HG02885 (cell line): ENCODE measurements around the gene ARHGAP1.

ENCODE experiments used
- ATAC-seq: cut with Tn5 transposase; IDR thresholded peaks from one replicate; pipeline ENCODE4 v1.9.1; 2021; ENCODE audit warnings: mild to moderate bottlenecking; ENCODE audit not compliant: unreplicated experiment, poor library complexity

The ARHGAP1 gene

DNA sequence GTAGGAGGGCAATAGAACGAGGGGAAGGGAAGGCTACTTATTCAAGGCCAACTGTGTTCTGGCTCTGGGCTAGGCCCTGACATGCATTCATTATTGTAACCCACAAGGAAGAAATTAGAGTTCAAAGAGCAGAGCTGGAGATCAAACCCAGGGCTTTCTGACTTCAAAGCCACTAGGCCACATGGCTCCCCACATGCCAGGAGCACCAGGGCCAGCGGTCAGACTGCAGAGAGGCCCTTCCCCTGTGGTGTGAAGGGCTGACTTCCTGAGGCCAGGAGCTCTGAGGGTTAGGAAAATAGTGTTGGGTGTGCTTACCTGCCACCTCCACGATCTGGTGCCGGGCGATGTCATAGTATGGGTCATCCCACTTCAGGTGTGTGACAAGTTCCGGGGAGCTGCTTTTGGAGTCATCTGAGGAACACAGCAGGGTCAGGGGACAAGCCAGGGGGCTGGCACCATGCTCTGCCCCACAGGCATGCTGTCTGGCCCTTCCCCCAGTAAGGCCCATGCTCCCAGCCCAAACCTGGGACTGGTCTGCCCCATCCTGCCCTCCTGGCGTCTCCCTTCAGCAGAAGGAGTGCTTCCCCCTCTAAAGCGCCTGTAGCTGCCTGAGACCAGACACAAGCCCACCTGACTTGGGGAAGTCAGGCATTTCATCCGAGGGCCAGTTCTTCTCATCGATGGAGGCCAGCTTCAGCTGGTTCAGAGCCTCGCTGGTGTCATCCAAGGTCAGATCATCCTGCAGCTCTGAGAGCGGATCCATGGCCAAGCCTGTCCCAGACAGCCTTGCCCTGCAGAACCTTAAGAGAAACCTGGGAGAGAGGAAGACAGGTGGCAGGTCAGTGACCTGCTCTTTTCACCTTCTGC, 4.8 kb downstream of the ARHGAP1 start:
- ATAC-seq = no peak

DNA sequence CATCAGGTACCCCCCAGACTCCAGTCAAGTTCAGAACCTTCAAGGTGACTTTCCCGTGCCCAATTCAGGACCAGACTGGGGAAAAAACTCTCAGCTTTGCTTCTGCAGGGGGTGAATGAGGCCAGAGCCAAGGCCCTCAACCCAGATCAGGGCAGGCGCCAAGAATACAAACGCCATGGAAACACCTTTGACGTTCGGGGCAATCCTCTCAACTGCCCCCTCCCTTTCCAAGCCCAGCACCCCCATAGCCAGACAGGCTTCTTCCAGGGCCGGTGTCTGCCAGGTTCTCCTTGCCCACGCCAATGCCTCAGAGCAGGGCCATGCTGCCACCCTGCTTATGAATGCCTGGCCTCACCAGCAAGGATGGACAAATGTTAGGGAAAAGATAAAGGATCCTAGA, 5.8 kb downstream of the ARHGAP1 start:
- no peak for ATAC-seq

DNA sequence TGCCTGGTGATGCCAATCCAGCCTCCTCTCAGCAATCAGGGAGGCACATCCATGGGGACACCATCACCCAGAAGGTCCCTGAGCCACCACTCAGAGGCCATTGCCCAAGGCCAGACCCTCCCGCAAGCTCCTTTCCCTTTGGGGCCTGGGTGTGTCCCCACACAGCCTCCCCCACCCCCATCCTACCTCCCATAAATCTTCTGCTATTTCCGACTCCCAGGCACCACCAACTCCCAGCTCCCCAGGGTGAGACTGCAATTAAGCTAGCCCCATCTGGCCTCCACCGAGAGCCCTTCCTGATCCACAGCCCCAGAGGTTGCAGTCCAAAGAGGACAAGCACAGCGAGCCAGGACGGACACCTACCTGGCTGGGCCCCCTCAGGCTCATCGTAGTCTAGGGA, 6.3 kb downstream of the ARHGAP1 start:
- ATAC-seq = no peak

DNA sequence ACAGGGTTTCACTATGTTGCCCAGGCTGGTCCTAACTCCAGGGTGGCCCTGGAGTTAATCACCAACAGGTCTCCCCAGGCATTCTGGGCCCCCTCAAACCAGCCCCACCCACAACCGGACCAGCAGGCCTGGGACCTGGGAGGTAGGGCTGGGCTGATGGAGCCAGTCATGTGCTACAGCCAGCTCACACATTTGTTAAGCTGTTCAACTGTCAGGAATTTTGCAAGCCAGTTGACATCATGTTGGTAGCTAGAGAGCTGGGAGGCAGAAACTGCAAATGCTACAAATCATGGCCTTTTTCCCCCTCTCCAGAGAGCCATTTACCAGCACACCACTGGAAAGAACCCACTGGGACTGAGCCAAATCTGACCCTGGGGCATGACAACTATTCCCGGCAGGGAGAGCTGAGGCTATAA, 6.8 kb downstream of the ARHGAP1 start:
- ATAC-seq = no peak

DNA sequence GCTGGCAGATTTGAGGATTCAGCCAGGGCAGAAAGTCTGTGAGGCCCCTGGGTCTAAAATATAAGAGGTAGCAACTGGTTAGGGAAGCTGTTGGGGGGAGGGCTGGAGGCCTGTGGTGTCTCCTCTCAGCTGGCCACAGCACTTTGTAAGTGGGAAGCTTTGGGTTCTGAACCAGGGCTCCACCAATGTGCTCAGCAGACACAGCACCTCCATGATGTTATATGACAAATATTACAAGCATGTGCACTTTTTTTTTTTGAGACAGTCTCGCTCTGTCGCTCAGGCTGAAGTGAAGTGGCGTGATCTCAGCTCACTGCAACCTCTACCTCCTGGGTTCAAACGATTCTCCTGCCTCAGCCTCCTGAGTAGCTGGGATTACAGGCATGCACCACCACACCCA, 8.0 kb downstream of the ARHGAP1 start:
- ATAC-seq = no peak

DNA sequence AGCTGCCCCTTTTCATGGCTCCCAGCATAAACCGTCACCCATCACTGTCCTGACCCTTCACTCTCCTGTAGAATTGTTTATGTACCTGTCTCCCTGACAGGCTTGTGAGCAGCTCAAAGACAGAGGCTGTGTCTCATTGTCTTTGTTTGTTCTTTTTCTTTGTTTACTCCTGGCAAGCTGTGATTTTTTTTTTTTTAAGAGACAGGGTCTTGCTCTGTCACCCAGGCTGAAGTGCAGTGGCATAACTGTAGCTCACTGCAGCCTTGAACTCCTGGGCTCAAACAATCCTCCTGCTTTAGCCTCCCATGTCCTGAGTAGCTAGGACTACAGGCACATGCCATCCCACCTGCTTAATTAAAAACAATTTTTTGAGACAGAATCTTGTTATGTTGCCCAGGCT, 9.7 kb downstream of the ARHGAP1 start:
- ATAC-seq = no peak

DNA sequence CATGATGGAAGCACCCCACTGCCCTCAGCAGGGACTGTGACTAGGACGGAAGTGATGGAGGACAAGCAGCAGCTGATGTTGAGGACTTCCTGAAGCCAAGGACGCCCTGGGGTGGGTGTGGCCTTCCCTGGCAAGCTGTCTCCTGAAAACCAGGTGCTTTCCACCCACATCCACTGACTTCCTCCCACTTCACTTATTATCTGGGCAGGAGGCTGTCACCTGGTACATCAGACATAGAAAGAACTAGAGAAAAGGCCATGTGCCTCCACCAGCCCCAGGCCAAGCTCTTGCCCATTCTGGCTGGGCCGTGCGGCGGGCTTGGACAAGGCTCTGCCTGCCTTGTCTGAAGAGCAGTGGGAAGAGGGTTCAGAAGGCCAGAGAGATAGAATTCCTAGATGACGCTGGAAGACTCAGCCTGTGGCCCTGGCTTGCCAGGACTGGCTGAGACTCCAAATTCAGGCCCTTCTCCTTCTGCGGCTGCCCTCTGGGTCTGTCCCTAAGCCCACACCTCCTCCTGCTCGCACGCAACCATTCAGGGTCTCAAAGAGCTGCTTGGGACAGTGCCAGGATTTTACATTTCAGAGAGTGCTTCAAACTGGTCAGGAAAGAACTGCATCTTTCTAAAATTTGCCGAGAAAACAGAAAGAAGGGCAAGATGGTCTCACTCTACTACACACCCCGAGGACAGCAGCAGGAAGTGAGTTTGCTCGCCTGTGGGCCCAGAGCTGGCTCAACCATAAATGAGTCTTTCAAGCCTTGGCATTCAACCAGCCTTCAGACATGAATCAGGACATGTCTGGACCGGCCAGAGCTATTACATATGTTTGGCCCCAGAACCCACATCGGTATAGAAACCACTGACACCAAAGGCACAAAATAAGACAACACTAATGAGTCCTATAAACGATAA, 13.3 kb downstream of the ARHGAP1 start:
- no peak for ATAC-seq

DNA sequence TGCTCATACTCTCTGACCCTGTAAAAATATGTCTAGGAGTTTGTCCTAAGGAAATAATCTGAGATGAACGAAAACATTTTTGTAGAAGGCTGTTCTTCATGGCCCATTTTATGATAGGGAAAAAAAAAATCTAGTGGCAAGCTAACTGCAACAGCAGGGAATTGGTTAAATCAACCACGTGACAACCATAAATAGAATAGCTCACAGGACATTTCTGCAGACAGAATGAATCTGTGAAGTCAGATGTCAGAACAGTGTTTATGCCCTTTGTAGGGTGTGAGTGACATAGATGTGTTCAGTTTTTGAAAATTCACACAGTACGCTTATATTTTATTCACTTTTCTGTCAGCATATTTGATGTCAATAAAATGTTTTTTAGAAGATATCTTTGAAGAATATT, 16.1 kb downstream of the ARHGAP1 start:
- no peak for ATAC-seq

DNA sequence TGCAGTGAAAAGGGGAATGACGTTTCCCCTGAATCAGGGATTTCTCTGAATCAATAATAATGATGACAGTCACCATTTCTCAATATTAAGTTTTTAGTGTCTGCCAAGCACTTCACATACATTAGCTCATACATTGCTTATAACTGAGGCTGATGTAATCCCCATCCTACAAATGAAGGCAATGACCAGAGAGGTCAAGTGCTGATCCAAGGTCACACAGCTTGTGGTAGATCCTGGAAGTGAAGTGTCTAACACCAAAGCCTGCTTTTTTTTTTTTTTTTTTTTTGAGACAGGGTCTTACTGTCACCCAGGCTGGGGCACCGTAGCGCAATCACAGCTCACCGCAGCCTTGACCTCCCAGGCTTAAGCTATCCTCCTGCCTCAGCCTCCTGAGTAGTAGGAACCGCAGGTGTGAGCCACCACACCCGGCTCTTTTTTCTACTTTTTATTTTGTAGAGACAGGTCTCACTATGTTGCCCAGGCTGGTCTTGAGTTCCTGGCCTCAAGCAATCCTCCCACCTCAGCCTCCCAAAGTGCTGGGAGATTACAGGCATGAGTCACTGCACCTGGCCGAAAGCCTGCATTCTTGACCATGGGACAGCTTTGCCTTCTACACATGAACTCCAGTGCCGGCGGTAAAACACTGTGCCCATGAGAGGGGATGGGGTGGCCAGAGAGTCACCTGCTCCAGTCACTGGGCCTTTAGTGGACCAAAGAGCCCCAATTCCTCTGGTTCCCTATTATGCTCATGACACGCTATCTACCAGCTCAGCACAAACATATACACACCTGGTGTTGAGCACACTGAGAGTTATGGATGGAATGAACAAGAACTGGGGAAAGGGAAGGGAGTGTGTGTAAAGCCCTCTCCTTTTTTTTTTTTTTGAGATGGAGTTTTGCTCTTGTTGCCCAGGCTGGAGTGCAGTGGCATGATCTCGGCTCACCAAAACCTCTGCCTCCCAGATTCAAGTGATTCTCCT, 17.4 kb downstream of the ARHGAP1 start:
- no peak for ATAC-seq

DNA sequence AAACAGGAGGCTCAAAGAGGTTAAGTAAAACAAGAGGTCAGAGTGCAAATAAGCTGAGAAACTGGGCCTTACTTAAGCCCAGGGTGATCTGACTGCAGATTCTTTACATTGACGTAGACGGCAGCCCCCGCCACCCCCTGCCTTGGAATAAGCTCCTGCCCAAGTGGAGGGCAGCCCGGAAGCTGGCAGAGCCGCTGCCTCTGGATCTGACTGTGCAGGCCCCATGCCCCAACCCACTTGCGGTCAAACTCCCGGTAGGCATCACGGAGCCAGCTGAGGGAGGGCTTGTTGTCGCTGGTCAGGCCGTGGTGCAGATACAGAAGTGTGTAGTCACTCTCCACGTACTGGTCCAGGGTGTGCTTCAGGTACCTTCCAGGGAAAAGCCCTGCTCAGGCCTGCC, 18.6 kb downstream of the ARHGAP1 start:
- ATAC-seq = no peak

DNA sequence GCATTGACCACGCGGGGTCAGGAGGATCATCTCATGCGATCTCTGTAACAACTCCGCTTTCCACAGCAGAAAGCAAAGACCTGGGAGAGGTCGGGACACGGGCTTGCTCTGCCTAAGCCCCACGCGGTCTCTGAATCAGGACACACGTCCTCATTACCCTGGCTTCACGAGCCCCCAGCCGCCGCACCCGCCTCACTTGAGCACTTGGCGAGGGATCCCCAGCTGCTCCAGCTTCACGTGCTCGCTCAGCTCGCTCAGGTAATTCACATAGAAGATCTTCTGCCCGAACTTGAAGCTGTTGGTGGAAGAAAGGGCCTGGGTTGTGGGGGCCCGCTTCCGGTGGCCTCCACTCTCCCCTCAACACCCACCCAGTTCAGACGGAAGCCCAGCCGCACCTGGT, 19.6 kb downstream of the ARHGAP1 start:
- no peak for ATAC-seq

DNA sequence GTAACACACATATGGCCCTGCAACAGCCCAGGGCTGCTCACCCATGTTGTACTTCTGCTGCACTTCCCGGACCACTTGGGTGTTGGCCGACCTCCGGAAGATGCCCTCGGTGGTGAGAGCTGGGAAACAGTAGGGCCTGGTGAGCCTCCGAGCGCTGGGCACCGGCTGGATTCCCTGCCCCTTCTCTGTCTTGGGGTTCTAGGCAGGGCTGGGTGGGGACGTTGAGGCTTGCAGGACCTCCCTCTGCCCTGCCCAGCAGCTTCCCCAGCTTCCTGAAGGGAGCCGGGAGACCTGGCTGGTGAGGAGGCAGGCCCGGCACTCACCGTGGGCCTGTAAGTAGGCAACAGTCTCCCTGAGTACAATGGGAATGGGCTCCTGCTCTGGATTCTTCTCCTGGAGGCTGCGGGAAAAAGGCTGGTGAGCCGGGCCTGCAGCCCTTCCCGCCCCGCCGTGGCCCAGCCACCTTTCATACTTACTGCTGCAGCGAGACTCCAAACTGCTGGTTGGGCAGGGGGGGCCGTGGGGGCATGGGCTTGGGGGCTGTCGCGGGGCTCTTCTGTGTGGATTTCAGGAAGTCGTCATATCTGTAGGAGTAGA, 20.2 kb downstream of the ARHGAP1 start:
- no peak for ATAC-seq

DNA sequence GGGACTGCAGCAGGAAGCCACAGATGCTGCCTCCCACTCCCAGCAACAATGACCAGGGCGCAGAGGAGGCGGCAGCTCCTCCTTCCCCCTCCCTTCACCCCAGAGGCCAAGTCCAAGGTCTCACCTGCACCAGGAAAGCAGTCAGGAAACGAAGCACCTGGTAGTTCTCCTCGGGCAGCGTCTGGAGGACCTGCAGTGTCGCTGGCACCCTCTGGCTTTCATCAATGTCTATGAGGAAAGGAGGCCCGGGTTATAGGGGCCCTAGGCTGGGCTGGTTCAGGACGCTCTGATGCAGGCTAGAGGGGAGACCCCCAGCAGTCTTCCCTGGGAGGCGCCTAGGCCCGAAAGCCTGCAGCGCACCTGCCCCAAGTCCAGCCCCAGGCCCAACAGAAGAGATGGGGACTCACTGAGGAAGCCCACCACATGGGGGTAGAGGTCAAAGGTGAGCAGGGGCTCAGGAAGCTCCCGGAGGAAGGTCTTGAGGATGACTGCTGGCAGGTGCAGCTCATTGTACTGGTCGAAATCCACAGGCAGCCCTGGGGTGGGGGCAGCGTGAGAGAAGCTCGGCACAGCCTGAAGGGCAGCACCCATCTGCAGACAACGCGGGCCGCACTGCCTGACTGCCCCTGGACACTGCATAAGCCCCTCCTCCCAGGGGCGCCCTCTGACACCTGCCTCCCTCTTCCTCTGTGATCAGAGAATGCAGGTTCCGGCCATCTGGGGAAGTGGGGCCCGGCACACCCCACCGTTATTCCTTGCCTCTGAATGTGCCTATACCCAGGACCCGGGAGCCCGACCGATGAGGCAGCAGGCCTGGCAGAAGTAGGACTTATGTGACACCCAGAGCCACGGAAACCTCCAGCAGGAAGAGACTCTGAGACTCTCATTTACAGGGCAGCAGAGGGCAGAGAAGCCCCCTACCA, 20.9 kb downstream of the ARHGAP1 start:
- no peak for ATAC-seq

DNA sequence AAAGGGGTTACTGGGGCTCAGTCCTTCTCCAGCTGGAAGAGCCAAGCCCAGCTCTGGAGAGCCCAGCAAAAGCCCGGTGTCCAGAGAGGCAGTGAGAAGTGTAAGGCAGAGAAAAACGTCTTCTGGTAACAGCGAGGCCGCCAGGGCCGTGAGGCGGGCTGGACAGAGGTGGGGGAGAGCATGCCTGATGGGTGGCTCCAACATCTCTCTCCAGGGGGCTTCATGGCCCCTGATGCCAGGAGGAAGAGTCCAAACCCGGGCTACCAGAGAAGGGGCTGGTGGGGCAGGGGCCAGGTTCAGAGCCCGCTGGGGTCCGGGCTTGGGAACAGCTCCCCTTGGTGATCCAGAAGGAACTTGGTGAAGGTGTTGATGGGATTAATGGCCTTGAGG, 21.7 kb downstream of the ARHGAP1 start:
- ATAC-seq = no peak

DNA sequence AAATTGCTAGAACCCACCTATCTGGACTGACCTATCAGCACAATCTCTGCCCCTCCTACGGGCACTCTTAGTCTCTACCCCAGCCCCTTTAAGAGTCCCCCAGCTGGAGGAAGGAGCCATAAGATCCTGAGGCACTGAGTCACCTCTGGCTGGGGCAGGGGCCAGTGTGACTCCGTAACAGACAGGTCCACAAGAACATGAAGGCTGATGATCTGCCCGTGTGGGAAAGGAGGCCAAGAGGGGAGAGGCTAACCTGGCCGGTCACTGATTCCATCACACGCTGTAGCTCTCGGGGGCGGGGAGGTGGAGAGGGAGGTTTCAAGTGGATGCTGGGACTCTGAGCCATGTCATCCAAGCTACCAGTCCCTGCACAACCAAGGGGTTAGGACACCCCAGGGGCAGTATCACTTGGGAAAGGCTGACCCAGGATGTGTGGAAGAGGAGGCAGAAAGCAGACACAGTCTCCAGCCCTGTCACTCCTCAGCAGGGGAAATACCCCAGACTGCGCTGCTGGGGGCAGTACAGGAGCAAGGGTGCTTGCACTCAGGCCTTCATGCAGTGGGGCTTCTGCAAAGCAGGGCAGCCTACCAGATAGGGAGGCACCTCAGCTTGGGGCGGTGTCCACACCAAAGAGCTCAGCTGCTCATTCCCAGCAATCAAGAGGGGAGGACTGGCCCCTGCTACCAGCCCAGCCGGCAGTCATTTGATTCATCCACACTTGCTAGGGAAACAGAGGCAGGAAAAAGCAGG, 22.3 kb downstream of the ARHGAP1 start:
- no peak for ATAC-seq

DNA sequence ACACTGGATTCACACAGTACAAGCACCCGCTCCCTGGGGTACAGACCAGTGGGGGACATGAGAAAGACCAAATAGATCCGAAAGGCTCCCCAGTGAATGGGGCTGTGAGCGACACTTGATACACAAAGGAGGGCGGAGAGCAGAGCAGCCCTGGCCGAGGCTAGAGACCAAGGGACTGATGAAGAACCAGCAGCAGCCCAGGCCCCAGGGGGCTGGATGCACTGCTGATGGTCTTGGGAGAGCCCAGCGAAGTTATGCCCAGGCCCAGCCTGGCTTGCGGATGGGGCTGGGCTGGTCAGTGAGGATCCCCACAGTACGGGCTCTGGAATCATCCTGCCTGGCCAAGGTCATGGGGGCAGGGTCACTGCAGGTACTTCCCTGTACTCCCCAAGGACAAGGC, 23.2 kb downstream of the ARHGAP1 start:
- no peak for ATAC-seq

DNA sequence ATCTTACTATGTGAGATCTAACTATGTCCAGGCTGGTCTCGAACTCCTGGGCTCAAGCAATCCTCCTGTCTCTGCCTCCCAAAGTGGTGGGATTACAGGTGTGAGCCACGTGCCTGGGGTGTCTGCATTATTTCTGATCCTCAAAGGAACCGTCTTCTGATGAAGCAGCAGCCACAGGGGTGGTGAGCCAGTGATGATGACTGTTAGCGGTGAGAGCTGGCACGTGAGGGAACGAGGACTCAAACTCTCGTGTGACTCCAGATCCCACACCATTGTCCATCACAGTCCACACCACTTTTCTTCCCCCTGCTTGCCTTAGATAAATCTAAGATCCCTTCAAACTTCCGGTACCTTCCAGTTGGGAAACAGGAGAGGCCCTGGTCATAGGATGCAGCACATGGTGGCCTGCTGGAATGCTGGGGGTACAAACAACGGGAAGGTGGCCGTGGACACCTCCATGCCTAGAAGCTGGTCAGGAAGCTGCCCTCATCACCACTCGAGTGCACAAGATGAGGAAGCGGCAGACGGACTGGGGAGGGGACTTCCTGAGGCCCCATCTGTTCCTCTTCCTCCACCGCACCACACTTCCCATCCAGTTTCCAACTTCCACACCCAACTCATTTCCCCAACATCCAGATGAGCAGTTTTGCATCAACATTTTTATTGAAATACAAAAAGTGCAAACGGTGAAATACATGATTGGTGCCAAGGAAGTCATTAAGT, 23.8 kb downstream of the ARHGAP1 start:
- no peak for ATAC-seq

DNA sequence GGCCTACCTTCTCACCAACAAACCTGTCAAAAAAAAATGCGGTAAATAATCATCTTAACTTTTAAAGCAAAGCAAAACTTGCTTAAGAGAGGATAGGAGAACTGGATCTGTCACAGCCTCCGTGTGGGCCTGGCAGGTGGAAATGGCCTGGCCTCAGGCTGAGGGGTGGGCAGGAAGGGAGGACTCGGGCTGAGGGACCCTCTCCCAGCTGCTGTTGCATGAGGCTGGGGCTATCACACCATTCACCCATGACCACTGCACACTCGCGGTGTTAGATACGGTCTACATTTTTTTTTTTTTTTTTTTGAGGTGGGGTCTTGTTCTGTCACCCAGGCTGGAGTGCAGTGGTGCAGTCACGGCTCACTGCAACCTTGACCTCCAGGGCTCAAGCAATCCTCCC, 24.5 kb downstream of the ARHGAP1 start:
- no peak for ATAC-seq
